KMS-11 (cell line): ENCODE data around the gene CD9.

Source experiments
- H2AFZ ChIP-seq: fragments of 200-600 bp; sonication (generic); 2 replicates; pipeline ENCODE4 v1.6.1; 2016; ENCODE audit warnings: antibody characterized with exemption, mixed run types, low read depth
- H3K27ac ChIP-seq: fragments of 200-600 bp; sonication (generic); 2 replicates; pipeline ENCODE4 v1.6.1; 2016; ENCODE audit warnings: mild to moderate bottlenecking, mixed run types
- H3K27me3 ChIP-seq: fragments of 200-600 bp; sonication (generic); 2 replicates; pipeline ENCODE4 v1.6.1; 2017; ENCODE audit warnings: mild to moderate bottlenecking, low read depth, mixed run types, moderate library complexity; ENCODE audit not compliant: insufficient read depth
- H3K36me3 ChIP-seq: fragments of 200-600 bp; sonication (generic); 2 replicates; pipeline ENCODE4 v1.6.1; 2017; ENCODE audit warnings: mild to moderate bottlenecking, mixed run types; ENCODE audit not compliant: insufficient read depth
- H3K4me1 ChIP-seq: fragments of 200-600 bp; sonication (generic); 2 replicates; pipeline ENCODE4 v1.6.1; 2016; ENCODE audit warnings: mild to moderate bottlenecking, low read depth, mixed run types; ENCODE audit not compliant: poor library complexity, severe bottlenecking
- H3K4me2 ChIP-seq: fragments of 200-600 bp; sonication (generic); 2 replicates; pipeline ENCODE4 v1.7.0; 2016; ENCODE audit warnings: mild to moderate bottlenecking, mixed run types
- H3K4me3 ChIP-seq: fragments of 200-600 bp; sonication (generic); IDR thresholded peaks from 2 replicates; pipeline ENCODE4 v1.6.1; 2017; ENCODE audit warnings: low read depth, low read length, mixed read lengths; ENCODE audit not compliant: insufficient read depth
- H3K79me2 ChIP-seq: fragments of 200-600 bp; sonication (generic); 2 replicates; pipeline ENCODE4 v1.6.1; 2016; ENCODE audit warnings: low read depth, mixed run types; ENCODE audit not compliant: insufficient read depth
- H3K9ac ChIP-seq: fragments of 200-600 bp; sonication (generic); 2 replicates; pipeline ENCODE4 v1.6.1; 2016; ENCODE audit warnings: mild to moderate bottlenecking, mixed run types
- H4K20me1 ChIP-seq: fragments of 200-600 bp; sonication (generic); 2 replicates; pipeline ENCODE4 v1.6.1; 2016; ENCODE audit warnings: mild to moderate bottlenecking, mixed run types; ENCODE audit not compliant: insufficient read depth
- CTCF ChIP-seq: fragments of 200-600 bp; sonication (generic); conservative IDR thresholded peaks from 2 replicates; pipeline ENCODE4 v1.6.1; 2017; ENCODE audit warnings: low read depth, mild to moderate bottlenecking, antibody characterized with exemption, low read length, moderate library complexity, mixed read lengths

The CD9 gene

GRCh38 chr12:6257007-6257406 is 56.8 kb downstream of the CD9 start:
- no peak overlapping the region for H3K4me2 ChIP-seq
- H3K79me2 ChIP-seq = no peaks in the 10 kb centered on the region
- H3K4me1 ChIP-seq = peaks cover 4% of the 10 kb centered on the region
- TF ChIP-seq CTCF = no peak
- no peaks in the 10 kb centered on the region for H3K27me3 ChIP-seq
- H3K9ac ChIP-seq = no peak overlapping the region
- H3K36me3 ChIP-seq = no peaks in the 10 kb centered on the region
- H3K4me3 ChIP-seq = no peak overlapping the region
- no peak overlapping the region for H2AFZ ChIP-seq
- no peak overlapping the region for H3K27ac ChIP-seq
- H4K20me1 ChIP-seq = no peaks in the 10 kb centered on the region

- Histone ChIP-seq H3K27me3 (no peaks in the 10 kb centered on the region), H4K20me1 (no peaks in the 10 kb centered on the region), H3K4me2 (peak overlapping the region; percentile 56), H3K36me3 (no peaks in the 10 kb centered on the region), H3K4me1 (peaks cover 25% of the 10 kb centered on the region), H3K9ac (no peak overlapping the region), H2AFZ (peak overlapping the region; percentile 66), H3K27ac (peak overlapping the region; percentile 65), H3K4me3 (no peak overlapping the region), H3K79me2 (no peaks in the 10 kb centered on the region)
- TF ChIP-seq CTCF = no peak
These were observed 62.0 kb downstream of the CD9 start for GRCh38 chr12:6262211-6262610.

GRCh38 chr12:6262623-6263022 is 62.4 kb downstream of the CD9 start:
- no peaks in the 10 kb centered on the region for H3K27me3 ChIP-seq
- peak overlapping the region; percentile 65 for H3K27ac ChIP-seq
- peaks cover 25% of the 10 kb centered on the region for H3K4me1 ChIP-seq

GRCh38 chr12:6263931-6264330 is 63.7 kb downstream of the CD9 start:
- H3K9ac ChIP-seq = no peak overlapping the region
- H3K4me1 ChIP-seq = peaks cover 25% of the 10 kb centered on the region
- no peaks in the 10 kb centered on the region for H3K27me3 ChIP-seq
- H3K27ac ChIP-seq = no peak overlapping the region
- H4K20me1 ChIP-seq = no peaks in the 10 kb centered on the region
- H2AFZ ChIP-seq = no peak overlapping the region
- no peak overlapping the region for H3K4me2 ChIP-seq
- H3K36me3 ChIP-seq = no peaks in the 10 kb centered on the region
- no peak for TF ChIP-seq CTCF
- no peaks in the 10 kb centered on the region for H3K79me2 ChIP-seq
- H3K4me3 ChIP-seq = no peak overlapping the region

More at GRCh38 chr12:6262623-6263022, 62.4 kb downstream of the CD9 start:
- no peaks in the 10 kb centered on the region for H4K20me1 ChIP-seq
- H3K79me2 ChIP-seq = no peaks in the 10 kb centered on the region
- H2AFZ ChIP-seq = peak overlapping the region; percentile 66
- no peak overlapping the region for H3K9ac ChIP-seq
- no peak for TF ChIP-seq CTCF
- H3K4me2 ChIP-seq = peak overlapping the region; percentile 56
- H3K36me3 ChIP-seq = no peaks in the 10 kb centered on the region
- no peak overlapping the region for H3K4me3 ChIP-seq
